ENCODE data around the gene THUMPD1.

DNA sequence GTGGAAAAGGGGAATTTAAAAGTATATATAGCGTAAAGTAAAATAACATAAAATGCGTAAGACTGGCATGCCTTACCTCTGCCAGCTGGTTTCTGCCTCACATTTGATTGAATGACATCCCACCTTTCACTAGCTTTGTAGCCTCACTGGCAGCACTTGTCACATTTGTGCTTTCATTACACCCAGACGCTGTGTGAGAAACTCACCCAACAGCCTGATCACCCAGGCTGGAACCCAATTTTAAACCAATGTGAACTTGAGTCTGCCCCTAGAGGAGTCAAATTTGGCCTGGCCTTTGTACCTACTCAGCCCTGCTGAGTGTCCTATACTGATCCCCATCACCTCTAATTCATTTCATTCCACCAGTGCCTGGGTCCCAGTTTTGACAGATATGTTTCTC is 4.8 kb upstream of the THUMPD1 start:
- TF ChIP-seq, protein P1, sequence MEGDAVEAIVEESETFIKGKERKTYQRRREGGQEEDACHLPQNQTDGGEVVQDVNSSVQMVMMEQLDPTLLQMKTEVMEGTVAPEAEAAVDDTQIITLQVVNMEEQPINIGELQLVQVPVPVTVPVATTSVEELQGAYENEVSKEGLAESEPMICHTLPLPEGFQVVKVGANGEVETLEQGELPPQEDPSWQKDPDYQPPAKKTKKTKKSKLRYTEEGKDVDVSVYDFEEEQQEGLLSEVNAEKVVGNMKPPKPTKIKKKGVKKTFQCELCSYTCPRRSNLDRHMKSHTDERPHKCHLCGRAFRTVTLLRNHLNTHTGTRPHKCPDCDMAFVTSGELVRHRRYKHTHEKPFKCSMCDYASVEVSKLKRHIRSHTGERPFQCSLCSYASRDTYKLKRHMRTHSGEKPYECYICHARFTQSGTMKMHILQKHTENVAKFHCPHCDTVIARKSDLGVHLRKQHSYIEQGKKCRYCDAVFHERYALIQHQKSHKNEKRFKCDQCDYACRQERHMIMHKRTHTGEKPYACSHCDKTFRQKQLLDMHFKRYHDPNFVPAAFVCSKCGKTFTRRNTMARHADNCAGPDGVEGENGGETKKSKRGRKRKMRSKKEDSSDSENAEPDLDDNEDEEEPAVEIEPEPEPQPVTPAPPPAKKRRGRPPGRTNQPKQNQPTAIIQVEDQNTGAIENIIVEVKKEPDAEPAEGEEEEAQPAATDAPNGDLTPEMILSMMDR (IDR thresholded peaks at IDR 0.05; ENCODE audit: insufficient read depth, low read length), result no peak
- TF ChIP-seq, protein P2, sequence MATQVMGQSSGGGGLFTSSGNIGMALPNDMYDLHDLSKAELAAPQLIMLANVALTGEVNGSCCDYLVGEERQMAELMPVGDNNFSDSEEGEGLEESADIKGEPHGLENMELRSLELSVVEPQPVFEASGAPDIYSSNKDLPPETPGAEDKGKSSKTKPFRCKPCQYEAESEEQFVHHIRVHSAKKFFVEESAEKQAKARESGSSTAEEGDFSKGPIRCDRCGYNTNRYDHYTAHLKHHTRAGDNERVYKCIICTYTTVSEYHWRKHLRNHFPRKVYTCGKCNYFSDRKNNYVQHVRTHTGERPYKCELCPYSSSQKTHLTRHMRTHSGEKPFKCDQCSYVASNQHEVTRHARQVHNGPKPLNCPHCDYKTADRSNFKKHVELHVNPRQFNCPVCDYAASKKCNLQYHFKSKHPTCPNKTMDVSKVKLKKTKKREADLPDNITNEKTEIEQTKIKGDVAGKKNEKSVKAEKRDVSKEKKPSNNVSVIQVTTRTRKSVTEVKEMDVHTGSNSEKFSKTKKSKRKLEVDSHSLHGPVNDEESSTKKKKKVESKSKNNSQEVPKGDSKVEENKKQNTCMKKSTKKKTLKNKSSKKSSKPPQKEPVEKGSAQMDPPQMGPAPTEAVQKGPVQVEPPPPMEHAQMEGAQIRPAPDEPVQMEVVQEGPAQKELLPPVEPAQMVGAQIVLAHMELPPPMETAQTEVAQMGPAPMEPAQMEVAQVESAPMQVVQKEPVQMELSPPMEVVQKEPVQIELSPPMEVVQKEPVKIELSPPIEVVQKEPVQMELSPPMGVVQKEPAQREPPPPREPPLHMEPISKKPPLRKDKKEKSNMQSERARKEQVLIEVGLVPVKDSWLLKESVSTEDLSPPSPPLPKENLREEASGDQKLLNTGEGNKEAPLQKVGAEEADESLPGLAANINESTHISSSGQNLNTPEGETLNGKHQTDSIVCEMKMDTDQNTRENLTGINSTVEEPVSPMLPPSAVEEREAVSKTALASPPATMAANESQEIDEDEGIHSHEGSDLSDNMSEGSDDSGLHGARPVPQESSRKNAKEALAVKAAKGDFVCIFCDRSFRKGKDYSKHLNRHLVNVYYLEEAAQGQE (IDR thresholded peaks at IDR 0.05; ENCODE audit: insufficient replicate concordance, low read depth), result no peak
- no peak for TF ChIP-seq POLR2AphosphoS5 (IDR thresholded peaks at IDR 0.05; ENCODE audit: low read depth)
